ENCODE results near the gene POLR2E.

DNA sequence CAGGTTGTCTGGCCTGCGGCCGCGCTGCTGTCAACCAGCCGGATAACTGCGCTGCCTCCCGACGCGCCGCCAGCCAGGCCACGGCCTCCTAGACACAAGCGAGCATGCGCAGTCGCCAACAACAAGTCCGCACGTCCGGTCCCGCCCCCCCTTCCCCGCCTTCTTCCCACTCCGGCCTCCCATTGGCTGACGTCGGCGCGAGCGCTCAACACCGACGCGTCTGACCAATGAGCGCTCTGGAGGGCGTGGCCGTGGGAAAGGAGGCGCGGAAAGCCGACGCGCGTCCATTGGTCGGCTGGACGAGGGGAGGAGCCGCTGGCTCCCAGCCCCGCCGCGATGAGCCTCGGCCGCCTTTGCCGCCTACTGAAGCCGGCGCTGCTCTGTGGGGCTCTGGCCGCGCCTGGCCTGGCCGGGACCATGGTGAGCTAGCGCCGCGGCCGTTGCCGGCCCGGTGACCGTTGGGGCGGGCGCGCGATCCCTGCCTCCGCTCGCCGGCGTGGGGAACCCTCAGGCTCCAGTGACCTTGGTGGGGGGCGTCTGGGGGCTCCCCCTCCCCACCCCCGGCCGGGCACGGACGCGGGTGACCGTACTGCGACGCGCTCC, 8.6 kb upstream of the POLR2E start, which contains the start of gene GPX4:
- TF ChIP-seq, protein P1, sequence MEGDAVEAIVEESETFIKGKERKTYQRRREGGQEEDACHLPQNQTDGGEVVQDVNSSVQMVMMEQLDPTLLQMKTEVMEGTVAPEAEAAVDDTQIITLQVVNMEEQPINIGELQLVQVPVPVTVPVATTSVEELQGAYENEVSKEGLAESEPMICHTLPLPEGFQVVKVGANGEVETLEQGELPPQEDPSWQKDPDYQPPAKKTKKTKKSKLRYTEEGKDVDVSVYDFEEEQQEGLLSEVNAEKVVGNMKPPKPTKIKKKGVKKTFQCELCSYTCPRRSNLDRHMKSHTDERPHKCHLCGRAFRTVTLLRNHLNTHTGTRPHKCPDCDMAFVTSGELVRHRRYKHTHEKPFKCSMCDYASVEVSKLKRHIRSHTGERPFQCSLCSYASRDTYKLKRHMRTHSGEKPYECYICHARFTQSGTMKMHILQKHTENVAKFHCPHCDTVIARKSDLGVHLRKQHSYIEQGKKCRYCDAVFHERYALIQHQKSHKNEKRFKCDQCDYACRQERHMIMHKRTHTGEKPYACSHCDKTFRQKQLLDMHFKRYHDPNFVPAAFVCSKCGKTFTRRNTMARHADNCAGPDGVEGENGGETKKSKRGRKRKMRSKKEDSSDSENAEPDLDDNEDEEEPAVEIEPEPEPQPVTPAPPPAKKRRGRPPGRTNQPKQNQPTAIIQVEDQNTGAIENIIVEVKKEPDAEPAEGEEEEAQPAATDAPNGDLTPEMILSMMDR (IDR thresholded peaks at IDR 0.05 in 4 of 5, conservative IDR thresholded peaks at IDR 0.05 in 1 of 5): no peak
- TF ChIP-seq POLR2A (IDR thresholded peaks at IDR 0.05): peak; percentile 92 to 99
